H1 (cell line): ENCODE data around the gene PAPOLA. TPM values are rescaled to one million over a fixed set of nuclear protein-coding genes. Genes with fewer than 3 reads are reported as not detected.

Experiments
- CHD7 ChIP-seq: fragments of 300-600 bp; sonication (generic); IDR thresholded peaks from 2 replicates; pipeline ENCODE4 v1.7.1; 2012; ENCODE audit warnings: low read length, moderate library complexity, mild to moderate bottlenecking, inconsistent platforms; ENCODE audit not compliant: insufficient replicate concordance
- HDAC6 ChIP-seq: IDR thresholded peaks from one replicate; pipeline ENCODE4 v1.7.1; 2012; ENCODE audit warnings: low read depth, mild to moderate bottlenecking, inconsistent platforms, low read length, moderate library complexity
- NANOG ChIP-seq: IDR thresholded peaks from 2 replicates; pipeline ENCODE4 v1.6.1; 2011; ENCODE audit warnings: low read length, low read depth, mild to moderate bottlenecking, inconsistent platforms; ENCODE audit not compliant: insufficient read depth, poor library complexity, severe bottlenecking
- SP1 ChIP-seq: IDR thresholded peaks from 2 replicates; pipeline ENCODE4 v1.6.1; 2011; ENCODE audit warnings: low read depth, low read length
- SP2 ChIP-seq: IDR thresholded peaks from 2 replicates; pipeline ENCODE4 v1.6.1; 2012; ENCODE audit warnings: mild to moderate bottlenecking, low read length, inconsistent platforms
- USF2 ChIP-seq: IDR thresholded peaks from 2 replicates; pipeline ENCODE4 v1.6.1; 2011; ENCODE audit warnings: low read length, improper control_type of control experiment
- polyA plus RNA-seq, 7 experiments: library from polyadenylated mRNA; depleted of rRNA in 3 of 7; stranded (reverse) in 5 of 7; unstranded in 2 of 7; fragments of >200 nt in 5 of 7; fragments of 200-250 nt in 2 of 7; gene quantifications; 1 replicate in 5 of 7; 2 replicates in 1 of 7; 4 replicates in 1 of 7; pipeline versions ENCODE4 v1.2.1 to v1.2.3, GENCODE V29; 2011 to 2013; ENCODE audit warnings: missing spikeins in 2 of 7, mixed read lengths in 2 of 7
- total RNA-seq: library from RNA; stranded (reverse); fragmentation: NEBNext Ultra II Directional; extraction: Animal tissue kit (Norgen Biotek cat#: 25700); gene quantifications from 2 replicates; pipeline ENCODE4 v1.2.1, GENCODE V29; 2021
- TF ChIP-seq, protein P1 (sequence below): IDR thresholded peaks from 2 replicates; pipeline ENCODE4 v1.6.1; 2012; ENCODE audit warnings: low read length, inconsistent platforms

The PAPOLA gene
- total and polyA plus RNA-seq, 2 of the 8 experiments (the other 6 are each of a cell fraction or from before 2014, with no cell fraction given) = 163 to 239 TPM

DNA sequence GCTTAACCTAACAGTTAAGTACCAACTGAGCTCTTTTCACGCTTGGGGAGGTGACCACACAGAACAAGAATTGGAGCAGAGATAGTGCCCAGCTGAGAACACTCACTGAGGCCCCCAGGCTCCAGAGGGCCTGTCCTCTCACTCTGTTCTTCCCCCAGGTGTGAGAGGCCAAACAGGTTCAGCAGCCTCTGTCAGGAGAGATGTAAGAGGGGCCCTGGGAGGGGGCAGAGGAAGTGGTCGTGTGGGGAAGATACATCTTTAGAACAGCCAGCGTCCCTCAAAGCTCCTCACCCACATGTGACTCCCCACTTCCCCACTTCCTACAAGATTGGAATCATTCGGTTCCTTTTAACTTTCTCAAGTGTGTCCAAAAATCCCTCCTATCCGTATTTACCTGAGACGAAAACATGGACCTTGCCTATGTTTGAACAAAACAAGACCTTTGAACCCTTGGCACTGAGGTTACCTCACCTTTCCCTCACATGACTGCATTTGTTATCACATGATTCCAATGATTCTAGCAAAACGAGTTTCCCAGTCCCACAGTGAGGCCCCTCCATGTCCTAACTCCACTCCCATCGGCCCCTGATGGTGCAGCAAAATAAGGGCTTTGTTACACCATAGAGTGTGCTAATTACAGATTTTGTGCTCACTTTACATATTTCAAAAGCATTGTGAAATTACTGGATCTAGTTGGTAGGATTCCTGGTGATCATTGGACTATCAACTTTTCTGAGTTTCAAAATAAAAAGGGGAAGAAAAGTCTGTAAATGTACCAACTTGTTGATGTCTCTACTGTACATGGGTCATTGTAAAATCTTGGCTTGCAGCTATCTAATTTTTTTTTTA, 40.0 kb upstream of the PAPOLA start (continued):
- TF ChIP-seq NANOG (no peak), SP1 (peak; percentile 85), SP2 (no peak), USF2 (peak; percentile 61), HDAC6 (no peak), CHD7 (no peak)
- TF ChIP-seq, protein P1, sequence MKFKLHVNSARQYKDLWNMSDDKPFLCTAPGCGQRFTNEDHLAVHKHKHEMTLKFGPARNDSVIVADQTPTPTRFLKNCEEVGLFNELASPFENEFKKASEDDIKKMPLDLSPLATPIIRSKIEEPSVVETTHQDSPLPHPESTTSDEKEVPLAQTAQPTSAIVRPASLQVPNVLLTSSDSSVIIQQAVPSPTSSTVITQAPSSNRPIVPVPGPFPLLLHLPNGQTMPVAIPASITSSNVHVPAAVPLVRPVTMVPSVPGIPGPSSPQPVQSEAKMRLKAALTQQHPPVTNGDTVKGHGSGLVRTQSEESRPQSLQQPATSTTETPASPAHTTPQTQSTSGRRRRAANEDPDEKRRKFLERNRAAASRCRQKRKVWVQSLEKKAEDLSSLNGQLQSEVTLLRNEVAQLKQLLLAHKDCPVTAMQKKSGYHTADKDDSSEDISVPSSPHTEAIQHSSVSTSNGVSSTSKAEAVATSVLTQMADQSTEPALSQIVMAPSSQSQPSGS = no peak
